ENCODE data around the gene VAV2. TPM values are rescaled to one million over a fixed set of nuclear protein-coding genes. Genes with fewer than 3 reads are reported as not detected.

The VAV2 gene
- total and polyA plus RNA-seq, 9 of the 15 experiments (the other 6 are each of a cell fraction or from before 2014, with no cell fraction given): 0.01 to 2.7 (median 1.0) TPM; not detected in 1

DNA sequence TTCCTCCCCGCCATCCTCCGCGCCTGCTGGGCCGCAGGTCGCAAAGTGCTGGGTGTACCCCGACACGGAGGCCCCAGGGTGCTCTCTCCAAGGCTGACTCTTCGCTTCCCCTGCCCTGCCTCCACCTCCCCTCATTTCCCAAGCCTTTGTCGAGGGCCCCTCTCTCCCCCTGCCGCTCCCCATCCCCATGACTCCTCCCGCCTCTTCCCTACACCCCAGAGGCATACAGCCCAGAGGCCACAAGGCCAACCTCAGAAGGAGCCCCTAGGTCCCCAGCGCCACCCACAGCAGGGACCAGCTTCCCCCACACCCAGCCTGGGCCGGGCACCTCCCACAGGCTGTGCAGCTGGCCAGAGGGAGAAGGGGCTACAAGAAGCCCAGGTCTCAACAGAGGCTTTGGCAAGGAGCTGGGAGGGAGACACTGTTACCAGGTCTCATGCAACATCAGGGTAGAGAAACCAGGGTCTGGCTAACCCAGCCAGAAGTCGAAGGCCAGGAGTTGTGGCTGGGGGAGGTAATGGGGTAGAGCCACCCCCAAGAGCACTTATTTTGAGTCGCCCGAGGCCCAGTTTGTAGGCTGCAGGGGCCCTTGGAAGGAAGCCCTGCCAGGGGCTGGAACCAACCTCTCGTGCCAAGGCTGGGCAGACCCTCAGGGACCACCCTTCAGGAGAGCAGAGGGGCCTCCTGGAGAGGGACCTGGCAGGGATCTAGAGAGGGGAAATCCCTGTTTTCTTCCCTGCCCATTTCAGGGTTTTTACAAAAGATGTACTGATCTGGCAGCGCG lies 229.4 kb downstream of the VAV2 start:
- no peak for ATAC-seq
- ChIA-PET CTCF (ENCODE audit: low intra/inter-chr PET ratio) (no interaction called here), POLR2A (interaction anchor here (0.6 kb wide), 2 partner anchors 84 to 1463 kb away, joined by 3 read pairs; no protein-coding TSS in a partner anchor)
- in situ Hi-C loops (cut with MboI): no loop called here
- no peak overlapping the region for H3K9ac ChIP-seq (ENCODE audit: insufficient read depth in 1 of 2, low read depth in 2 of 2, low read length in 2 of 2)
- no peaks in the 10 kb centered on the region for H4K20me1 ChIP-seq (replicated peaks; ENCODE audit: control insufficient read depth, insufficient read depth, low read length)
- H3K9me3 ChIP-seq (replicated peaks; ENCODE audit: control insufficient read depth, insufficient read depth, low read depth, low read length): no peaks in the 10 kb centered on the region
- peaks cover 0 to 8% of the 10 kb centered on the region in 2 experiments; a peak in 1 of 5 replicates for H3K27me3 ChIP-seq (ENCODE audit: control insufficient read depth in 2 of 2, insufficient read depth in 2 of 2, low read length in 2 of 2)
- intact Hi-C loops (cut with micrococcal nuclease): no loop called here
- no peak overlapping the region for H3K4me2 ChIP-seq (ENCODE audit: insufficient read depth, low read length)
- no peak overlapping the region for H3K27ac ChIP-seq (ENCODE audit: extremely low read depth, low read depth, low read length)
- TF ChIP-seq FOXM1 (IDR thresholded peaks at IDR 0.05; ENCODE audit: low read depth): no peak
- TF ChIP-seq FOXM1 (CRISPR knock-in tag; IDR thresholded peaks at IDR 0.05; ENCODE audit: low read depth): no peak
- no peak for TF ChIP-seq SMC3 (conservative IDR thresholded peaks at IDR 0.05; ENCODE audit: insufficient read depth, low read depth, low read length)
- TF ChIP-seq, protein P1, sequence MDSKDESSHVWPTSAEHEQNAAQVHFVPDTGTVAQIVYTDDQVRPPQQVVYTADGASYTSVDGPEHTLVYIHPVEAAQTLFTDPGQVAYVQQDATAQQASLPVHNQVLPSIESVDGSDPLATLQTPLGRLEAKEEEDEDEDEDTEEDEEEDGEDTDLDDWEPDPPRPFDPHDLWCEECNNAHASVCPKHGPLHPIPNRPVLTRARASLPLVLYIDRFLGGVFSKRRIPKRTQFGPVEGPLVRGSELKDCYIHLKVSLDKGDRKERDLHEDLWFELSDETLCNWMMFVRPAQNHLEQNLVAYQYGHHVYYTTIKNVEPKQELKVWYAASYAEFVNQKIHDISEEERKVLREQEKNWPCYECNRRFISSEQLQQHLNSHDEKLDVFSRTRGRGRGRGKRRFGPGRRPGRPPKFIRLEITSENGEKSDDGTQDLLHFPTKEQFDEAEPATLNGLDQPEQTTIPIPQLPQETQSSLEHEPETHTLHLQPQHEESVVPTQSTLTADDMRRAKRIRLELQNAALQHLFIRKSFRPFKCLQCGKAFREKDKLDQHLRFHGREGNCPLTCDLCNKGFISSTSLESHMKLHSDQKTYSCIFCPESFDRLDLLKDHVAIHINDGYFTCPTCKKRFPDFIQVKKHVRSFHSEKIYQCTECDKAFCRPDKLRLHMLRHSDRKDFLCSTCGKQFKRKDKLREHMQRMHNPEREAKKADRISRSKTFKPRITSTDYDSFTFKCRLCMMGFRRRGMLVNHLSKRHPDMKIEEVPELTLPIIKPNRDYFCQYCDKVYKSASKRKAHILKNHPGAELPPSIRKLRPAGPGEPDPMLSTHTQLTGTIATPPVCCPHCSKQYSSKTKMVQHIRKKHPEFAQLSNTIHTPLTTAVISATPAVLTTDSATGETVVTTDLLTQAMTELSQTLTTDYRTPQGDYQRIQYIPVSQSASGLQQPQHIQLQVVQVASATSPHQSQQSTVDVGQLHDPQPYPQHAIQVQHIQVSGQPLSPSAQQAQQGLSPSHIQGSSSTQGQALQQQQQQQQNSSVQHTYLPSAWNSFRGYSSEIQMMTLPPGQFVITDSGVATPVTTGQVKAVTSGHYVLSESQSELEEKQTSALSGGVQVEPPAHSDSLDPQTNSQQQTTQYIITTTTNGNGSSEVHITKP (IDR thresholded peaks at IDR 0.05; ENCODE audit: partially characterized antibody): no peak
- TF ChIP-seq YBX1 (IDR thresholded peaks at IDR 0.05): no peak
- TF ChIP-seq, protein P2, sequence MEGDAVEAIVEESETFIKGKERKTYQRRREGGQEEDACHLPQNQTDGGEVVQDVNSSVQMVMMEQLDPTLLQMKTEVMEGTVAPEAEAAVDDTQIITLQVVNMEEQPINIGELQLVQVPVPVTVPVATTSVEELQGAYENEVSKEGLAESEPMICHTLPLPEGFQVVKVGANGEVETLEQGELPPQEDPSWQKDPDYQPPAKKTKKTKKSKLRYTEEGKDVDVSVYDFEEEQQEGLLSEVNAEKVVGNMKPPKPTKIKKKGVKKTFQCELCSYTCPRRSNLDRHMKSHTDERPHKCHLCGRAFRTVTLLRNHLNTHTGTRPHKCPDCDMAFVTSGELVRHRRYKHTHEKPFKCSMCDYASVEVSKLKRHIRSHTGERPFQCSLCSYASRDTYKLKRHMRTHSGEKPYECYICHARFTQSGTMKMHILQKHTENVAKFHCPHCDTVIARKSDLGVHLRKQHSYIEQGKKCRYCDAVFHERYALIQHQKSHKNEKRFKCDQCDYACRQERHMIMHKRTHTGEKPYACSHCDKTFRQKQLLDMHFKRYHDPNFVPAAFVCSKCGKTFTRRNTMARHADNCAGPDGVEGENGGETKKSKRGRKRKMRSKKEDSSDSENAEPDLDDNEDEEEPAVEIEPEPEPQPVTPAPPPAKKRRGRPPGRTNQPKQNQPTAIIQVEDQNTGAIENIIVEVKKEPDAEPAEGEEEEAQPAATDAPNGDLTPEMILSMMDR (IDR thresholded peaks at IDR 0.05 in 2 of 3, conservative IDR thresholded peaks at IDR 0.05 in 1 of 3; ENCODE audit: insufficient read depth in 2 of 3, low read depth in 1 of 3, low read length in 3 of 3): no peak
- no peak for TF ChIP-seq SAFB2 (IDR thresholded peaks at IDR 0.05; ENCODE audit: borderline replicate concordance, low read depth, low read length, severe bottlenecking)
- DNase-seq (ENCODE audit: extremely low read depth in 1 of 4, low spot score in 3 of 4): no peak
- H3K9me1 ChIP-seq (ENCODE audit: control insufficient read depth, insufficient read depth, low read length): no peaks in the 10 kb centered on the region
- H2AFZ ChIP-seq (ENCODE audit: low read depth, low read length): no peak overlapping the region
- no peak overlapping the region for H3K4me3 ChIP-seq
- no peak for FAIRE-seq
- no TSS peak for BruUV-seq (replicated peaks)
- 10% methylated on average over 16 of the region's 19 CpGs for WGBS (ENCODE audit: insufficient coverage, low coverage, missing lambda C conversion rate)
- H3K4me1 ChIP-seq (replicated peaks in 1 of 2; ENCODE audit: control insufficient read depth in 2 of 2, insufficient read depth in 2 of 2, low read length in 2 of 2): no peaks in the 10 kb centered on the region
- H3K79me2 ChIP-seq (ENCODE audit: control insufficient read depth, insufficient read depth, low read length): no peaks in the 10 kb centered on the region
- no peaks in the 10 kb centered on the region for H3K36me3 ChIP-seq (ENCODE audit: control insufficient read depth, insufficient read depth, low read length)

All from K562 (cell line).